Stimulated activated CD8-positive, alpha-beta memory T cell treated with anti-CD3 and anti-CD28 coated beads, Interleukin-4, amount 100 ng/mL, for 48 hours (primary cell): ENCODE measurements around the gene TBC1D2B.

Experiments used
- DNase-seq: peaks from one replicate; pipeline ENCODE4 v3.0.0-alpha.2; 2020

TBC1D2B gene

DNA sequence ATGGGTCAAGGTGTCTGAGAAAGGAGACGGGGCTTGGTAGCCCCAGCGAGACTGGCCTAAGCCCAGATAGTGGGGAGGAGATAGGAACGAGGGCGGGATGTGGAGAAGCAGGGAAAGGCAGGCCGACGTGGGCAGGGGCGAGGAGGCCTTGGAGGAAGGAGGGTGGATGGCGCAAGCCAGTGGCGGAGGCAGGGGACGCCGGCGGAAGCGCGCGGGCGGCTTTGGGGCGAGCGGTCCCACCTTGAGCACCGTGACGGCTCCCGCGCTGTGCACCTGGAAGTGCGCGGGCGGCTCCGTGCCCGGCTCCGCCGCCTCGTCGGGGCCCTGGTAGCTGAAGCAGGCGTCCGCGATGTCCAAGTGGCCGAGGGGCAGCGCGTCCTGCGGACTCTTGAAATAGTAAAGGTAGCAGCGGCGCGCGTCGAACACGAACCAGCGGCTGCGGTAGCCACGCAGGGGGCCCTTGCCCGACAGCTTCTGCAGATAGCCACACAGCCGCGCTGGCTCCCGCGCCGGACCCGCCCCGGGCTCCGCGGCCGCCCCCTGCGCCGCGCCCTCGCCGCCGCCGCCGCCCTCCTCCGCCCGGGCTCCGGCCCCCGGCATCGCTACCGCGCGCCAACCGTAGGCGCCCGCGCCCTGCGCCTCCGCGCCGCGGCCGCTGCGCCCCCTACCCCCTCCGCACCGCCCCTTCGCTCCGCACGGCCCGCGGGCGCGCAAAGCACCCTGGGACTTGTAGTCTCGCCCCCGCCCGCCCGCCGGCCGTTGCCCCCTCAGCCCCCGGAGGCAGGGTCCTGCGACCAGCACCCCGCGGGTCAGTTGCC lies at the start of gene TBC1D2B:
Gene TBC1D2B (minus strand): TSS at position 659 of the 818 bp plus-strand sequence. CDS start 59 bp downstream, at position 600.
- peak; percentile 82 for DNase-seq

DNA sequence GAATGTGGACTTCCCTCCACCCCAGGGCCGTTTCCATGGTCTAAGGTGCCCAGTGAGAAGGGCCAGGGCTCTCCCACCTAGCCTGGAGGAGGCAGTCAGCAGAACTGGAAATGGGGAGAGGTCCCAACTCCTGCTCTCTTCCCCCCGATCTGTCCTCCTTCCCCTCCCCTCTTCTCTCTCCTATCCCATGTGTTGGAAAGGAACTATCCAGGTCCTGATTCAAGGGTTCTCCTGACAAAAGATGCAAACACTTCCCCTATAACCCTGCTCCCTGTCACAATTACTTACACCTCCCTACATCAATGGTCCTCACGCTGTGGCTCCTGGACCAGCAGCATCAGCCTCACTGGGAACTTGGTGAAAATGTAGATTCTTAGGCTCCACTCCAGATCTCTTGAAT lies 47.8 kb upstream of the TBC1D2B start:
- no peak for DNase-seq

DNA sequence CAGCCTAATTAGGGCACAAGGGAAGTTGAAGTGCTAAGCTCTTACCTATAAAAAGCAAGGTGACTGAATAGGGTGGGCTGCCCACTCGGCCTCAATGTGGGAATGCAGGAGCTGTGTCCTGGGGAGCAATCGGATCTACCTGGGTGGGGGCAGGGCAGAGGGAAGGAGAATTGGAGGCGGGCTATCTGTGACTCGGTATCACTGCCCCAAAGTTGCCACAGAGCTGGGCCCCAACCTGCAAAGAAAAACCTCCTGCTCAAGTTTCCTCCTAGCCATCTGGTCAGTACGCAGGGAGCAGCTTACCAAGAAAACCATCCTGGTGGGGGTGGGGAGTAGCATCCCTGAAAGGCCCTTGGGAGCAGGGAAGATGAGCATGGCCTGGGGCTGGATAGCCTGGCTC lies 43.0 kb upstream of the TBC1D2B start:
- DNase-seq = no peak

DNA sequence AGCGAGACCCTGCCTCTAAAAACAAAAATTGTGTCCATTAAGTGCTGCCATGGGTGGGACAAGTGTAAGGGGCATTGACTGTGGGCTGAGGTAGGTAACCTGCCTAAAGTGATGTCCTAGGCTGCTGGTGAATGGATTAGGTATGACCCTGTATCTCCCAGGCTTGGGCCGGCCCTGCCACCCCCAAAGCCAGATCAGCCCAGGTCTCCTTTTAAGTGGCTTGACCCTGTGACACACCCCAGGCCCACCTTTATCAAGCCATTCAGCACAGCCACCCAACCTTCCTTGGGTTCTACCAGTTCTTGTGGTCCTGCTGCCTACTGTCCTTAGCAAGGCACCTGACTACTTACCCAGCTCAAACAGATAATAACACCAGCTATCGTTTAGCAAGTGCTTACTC lies 35.0 kb upstream of the TBC1D2B start:
- no peak for DNase-seq

DNA sequence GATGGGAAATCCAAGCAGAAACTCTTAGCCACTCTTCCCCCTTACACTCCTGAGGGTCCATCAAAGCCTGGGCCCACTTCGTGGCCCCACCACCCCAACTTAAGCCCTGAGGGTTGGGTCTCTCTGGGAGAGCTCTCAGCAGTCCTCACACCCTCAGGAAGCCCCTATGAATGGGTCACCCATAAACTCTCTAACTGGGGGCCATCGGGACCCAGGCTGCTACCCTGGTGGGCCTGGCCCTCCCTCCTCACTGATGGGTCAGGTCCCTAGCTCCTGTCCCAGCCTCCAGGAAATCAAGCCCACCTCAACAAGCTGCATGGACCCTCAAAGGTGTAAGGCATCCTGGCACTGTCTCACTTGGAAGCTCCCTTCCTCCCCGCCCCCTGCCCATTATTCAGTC lies 34.3 kb upstream of the TBC1D2B start:
- DNase-seq = no peak

DNA sequence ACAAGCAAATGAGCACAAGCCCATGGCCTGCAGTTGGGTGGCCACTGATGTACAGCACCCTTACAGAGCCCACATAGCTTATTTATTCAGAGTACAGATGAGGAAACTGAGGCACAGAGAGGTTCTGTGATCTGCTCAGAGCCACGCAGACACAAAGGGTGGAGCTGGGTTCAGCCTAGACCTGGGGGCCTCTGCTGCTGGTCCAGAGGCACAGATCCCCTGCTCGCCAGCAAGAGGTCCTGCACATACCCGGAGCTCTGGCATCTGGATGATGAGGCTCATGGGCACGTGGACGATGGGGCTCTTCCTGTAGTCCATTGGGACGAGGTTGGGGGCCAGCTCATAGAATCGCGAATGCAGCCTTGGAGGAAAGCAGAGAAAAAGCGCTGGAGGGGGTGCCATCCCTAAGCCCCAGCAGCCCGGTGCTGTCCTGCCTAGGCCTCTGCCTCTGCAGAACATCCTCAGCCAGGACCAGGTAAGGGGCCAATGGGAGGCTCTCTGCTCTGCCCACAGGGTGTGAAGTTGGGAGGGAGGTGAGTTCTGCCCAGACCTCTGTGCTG lies 33.5 kb upstream of the TBC1D2B start:
- no peak for DNase-seq

DNA sequence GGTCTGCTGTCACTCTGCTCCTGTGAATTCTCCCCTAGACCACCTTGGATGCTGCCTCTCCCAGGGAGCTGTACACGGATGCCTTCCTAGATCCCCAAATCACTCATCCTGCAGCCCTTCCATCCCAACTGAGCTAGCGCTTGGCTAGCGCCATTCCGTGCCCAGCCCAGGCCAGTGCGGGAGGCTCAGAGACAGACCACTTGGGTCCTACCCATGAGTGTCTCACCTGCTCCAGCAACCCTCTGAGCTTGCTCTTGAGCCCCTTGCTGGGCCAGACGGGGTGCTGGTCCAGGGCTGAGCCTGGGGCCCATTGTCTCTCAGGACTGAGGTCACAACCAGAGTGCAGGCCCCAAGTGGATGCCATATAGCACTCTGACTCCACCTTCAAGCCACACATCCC lies 32.6 kb upstream of the TBC1D2B start:
- DNase-seq = no peak

DNA sequence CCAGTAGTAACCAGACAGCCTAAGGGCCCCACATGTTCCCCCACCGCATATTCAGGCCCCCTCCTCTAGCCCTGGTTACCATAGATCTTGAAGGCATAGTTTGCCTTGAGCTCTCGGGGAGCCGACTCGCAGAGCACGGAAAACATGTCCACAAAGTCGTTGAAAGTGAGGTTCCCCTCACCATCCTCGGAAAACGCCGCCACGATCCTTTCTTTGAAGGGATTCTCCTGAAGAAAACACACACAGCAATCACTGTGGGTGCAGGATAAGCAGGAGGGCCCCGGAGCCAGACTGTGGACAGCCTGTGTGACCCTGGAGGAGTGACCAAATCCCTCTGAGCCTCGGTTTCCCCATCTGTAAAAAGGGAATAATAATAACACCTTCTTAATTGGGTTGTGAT lies 31.6 kb upstream of the TBC1D2B start:
- DNase-seq = no peak

DNA sequence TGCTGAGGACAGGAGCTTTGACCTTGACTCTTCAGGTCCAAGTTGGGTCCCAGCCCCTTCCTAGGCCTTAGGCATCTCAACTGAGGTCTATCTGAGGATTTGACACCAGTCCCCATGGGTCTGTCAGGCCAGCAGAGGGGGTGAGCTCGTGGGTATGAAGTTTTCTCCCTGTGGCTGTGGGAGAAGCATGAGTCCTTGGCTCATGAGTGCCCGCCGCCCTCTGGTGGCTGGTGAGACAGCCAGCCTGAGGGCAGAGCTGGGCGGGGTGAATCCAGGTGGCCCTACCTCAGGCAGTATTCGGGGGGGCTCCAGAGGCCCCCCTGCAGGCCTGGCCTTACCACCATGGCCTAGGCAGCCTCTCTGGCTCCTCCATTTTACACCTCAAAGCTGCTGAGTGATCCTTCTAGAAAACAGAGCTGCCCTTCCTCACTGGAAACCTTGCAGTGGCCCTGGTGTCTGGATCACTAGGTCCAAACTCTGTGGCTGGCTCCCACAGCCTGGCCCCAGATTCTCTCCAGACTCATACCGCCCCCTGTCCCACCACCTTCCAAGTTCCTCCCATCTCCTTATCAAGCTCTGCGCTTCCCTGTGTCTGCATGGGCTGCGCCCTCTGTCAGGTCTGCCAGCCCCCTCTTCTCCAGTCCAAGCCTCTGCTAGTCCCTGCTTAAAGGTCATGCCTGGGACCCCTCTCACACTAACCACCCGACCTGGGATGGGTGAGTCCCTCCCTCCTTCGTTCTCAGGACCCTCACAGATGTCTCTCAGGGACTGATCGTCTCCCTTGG lies 31.0 kb upstream of the TBC1D2B start:
- DNase-seq = peak; percentile 86

DNA sequence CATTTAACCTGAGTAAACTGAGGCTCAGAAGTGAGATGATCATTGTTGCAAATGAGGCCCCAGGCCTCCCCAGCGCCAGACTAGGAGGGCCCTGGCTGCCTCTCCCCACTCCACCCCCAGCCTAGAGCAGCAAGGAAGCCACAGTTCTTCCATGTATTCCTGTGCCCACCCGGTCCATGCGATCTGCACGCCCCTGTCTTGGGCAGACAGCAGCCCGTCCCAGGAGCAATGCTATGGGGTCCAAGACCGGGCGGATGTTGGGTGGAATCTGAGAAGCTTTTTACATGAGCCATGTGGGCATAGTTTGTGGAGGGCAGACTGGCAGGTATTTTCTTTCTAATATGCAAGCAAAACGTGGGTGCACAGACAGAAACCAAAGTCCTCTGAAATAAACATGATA lies 30.0 kb upstream of the TBC1D2B start:
- no peak for DNase-seq

DNA sequence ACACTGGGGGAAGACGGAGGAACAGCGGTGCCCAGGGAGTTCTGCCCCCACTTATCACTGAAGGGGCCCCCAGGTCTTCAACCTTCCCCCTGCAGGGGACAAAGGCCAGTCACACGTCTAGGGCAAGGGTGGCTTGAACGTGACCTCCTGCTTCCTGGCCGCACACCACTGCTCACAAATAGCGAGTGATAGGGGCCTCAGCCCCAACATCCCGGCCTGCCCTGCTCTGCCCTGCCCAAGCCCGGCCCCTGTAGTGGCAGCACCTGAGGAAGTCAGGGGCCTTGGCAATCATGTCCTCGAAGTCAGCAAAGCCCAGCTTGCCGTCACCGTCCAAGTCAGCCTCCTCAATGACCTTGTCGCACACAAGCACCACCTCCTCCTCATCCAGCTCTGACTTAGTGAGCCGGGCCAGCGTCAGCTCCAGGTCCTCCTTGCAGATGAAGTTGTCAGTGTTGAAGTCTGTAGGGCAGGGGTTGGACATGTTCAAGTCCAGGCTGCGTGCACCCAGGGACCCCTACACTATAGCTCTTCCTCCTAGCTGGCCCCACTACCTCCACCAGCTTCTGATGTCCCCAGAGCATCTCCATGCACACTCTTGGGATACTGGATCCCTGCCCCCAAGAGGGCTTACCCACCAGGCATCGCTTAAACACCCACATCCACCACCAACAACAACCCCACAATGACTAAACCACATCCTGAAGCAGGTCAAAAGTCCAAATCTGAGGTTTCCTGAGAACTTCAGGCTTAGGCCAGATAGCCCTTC lies 28.1 kb upstream of the TBC1D2B start:
- no peak for DNase-seq

DNA sequence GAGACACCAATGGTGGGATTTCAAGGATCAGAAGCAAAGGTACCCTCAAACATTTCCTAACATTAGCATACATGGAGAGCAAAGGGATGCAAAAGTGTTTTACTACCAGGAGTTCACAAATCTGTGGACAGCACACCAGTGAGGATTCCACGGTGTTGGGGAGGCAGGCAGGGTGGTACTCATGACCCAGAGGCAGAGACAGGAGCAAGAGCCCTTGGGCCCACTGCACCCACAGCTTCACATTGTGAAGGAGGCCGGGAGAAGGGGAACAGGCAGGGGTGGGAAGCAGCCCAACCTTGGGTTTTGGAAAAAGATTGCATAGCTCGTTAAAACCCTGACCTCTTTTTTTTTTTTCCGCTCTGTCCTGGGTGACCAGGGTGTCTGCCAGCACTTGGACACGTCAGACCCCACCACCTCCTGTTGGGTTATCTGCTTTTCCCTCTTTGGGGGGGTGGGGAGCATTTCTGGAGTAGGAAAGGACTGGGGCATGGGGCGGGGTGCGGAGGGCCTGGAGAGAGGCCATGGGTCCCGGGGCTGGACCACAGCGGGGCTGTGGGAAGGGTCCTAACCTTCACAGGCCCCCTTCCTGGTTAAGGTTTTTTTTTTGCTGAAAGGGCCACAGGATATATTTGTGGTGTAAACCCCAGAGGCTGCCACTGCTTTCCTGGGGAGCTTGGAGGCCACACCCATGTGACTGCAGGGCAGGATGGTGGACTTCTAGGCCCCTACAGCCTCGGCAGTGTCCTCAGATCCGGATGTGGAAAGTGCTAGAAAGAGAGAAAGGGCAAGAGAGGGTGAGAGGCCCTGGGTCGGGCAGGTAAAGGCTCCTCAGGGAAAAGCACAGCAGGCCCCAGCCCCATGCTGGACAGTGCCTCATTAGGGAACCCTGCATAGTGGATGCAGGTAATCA lies 27.3 kb upstream of the TBC1D2B start:
- DNase-seq = no peak

DNA sequence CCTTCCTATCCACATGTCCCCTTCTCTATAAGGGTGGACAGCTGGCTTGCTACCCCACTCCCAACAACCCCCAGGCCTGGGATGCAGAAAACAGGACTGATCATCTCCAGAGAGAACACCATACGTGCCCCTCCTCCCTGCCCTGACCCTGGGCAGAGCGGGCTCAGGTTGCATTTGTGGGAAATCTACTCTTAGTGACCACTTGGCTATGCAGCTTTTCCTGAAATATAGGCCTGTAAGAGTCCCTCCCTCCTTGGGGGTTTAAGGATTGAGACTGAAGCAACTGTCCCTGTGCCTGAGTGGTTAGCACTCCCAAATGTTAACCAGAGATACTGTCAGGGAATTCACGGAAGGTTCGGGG lies 26.6 kb upstream of the TBC1D2B start:
- DNase-seq = no peak

DNA sequence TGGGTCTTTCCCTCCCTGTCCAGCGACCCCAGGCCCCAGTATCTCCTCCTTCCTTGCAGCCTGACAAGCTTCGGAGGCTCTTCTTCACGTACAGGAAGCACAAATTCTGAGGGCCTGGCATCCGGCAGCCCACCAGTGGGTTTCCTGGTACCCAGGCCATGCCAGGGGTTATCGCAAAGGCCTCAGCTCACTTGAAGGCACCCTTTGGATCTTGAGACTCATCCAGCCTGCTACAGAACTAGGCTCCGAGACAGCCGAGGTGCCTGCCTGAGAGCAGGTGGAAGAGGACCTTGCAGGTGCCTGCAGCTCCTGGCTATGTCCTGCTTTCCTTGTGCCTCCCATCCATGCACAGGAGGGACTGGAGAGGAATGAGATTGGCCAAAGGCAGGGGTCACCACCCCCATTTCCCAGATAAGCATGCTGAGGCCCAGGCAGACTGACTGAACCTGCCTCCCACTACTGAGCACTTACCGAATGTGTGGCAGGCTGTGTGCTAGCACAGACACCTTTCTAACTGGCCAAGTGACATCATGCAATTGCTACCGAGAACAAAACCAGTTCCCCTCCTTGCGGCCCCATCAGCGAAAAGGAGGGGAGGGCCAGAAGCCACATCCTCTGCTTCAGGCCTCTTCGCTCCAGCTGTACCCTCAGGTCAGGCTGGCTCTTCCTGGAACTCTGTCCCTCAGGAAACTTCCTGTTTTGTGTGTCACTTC lies 26.1 kb upstream of the TBC1D2B start:
- DNase-seq = peak; percentile 75

DNA sequence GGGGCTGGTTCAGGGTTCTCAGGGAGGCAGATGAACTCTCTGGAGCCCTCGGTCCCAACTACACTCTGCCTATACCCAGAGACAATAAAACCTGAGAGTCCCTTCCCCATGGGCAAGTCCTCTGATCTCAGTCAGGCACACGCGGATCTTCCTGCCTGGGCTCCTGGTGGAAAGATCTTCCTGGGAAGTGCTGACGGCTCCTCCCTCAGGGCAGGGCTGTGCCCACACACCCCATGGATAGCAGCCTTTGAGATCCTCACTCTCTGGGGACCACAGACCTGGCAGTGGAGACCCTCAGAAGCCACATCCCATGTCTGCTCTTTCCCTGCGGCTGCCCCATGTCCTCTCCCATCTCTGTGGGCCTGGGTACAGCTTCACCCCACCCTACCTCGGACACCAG lies 25.2 kb upstream of the TBC1D2B start:
- no peak for DNase-seq

DNA sequence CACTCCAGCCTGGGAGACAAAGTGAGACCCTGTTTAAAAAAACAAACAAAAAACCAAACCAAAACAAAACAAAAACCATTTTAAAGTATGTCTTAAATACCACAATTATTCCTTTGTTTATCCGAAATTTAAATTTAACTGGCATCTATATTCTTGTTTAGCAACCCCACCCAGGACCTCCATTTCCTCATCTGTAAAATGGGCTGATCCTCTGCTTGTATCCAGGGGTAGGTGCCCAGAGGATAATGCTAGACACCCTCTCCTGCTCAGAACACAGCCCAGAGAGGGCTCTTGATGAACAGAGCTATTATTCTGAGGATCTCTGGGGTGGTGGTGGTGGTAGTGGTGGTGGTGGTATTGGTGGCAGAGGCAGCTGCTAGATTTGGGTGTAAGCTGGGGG lies 24.7 kb upstream of the TBC1D2B start:
- no peak for DNase-seq

DNA sequence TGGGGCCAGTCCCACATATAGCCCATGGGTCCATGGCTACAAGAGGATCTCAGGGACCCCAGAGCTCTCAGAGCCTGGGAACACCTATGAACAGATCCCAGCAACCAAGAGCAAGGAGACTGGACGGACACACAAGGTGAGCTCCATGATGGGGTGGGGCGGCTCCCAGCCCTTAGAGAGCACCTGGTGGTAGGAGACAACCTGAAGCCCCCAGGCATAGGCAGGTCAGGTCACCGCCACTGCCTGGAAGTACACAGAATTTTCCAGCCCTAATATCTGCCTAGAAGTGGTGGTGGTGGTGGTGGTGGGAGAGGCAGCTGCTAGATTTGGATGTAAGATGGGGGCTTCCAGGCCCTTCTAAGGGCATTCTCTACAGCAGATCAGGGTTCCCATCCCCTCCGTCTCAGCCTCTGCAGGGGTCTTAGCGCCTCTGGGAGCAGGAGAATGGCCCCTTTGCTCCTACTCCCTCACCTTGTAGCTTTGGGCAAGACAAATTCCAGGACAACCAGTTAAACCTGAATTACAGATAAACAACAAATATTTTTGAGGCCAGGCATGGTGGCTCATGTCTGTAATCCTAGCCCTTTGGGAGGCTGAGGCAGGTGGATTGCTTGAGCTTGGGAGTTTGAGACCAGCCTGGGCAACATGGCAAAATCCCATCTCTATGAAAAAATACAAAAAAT lies 24.1 kb upstream of the TBC1D2B start:
- no peak for DNase-seq

DNA sequence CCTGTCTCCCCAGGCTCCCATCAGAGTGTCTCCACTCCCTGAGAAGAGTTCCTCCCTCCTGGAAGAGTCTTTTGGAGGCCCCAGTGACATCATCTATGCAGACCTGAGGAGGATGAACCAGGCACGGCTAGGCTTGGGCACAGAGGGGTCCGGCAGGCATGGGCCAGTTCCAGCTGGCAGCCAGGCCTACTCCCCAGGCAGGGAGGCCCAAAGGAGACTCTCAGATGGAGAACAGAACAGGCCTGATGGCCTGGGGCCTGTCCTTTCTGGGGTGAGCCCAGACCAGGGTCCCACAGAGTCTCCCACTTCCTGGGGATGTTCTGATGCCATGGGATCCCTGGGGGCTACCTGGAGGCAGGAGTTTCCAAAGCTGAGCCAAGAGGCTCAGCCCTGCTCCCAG lies 23.4 kb upstream of the TBC1D2B start:
- DNase-seq = no peak

DNA sequence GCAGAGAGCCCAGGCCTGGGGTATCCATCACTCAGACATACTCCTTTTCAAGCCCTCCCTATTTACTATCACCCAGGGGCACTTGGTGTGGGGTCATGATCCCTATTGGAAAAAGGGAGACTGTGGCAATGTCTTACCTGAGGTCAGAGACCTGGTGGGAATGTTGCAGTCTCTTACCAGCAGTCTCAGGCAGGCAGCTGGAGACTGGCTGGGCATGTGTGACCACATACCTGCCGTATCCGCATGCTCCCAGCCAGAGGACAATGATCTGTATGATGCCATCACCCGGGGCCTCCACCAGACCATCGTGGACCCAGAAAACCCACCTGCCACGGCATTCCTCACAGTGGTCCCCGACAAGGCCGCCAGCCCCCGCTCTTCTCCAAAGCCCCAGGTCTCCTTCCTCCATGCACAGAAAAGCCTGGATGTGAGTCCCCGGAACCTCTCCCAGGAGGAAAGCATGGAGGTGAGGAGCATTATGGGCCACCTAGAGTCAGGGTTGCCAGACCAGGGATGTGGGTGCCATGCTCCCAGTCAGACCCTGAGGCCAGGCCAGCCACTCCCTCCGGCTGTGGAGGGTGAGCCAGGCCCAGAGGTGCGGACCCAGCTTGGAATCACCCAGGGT lies 20.7 kb upstream of the TBC1D2B start:
- DNase-seq = no peak

DNA sequence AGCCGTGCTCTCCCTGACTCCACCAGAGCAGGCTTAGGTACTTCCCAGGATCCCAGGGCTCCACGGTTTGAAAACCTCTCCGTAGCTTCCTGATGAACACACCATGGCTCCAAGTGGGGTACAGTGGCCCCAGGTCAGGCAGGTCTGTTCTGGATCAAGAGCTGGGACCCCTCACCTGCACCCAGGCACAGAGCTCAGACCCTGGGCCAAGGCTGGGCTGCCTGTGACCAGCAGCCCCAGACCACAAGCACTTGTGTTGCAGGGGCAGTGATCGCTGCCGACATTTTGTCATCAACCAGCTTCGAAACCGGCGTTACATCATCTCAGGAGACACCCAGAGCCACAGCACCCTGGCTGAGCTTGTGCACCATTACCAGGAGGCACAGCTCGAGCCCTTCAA lies 20.2 kb upstream of the TBC1D2B start:
- DNase-seq = no peak
